ENCODE data around the gene HABP4.

Gene HABP4

GRCh38 chr9:96449845-96450612 is at the start of gene HABP4:
Gene HABP4, plus strand, starts transcription at chr9:96450169. Its CDS starts 111 bp downstream, at chr9:96450280.
- peak; percentile 95 for DNase-seq
- in situ Hi-C loops (cut with MboI; ENCODE audit: low pct_unique_long_range_greater_than_20kb, low sequenced_read_pairs) = loop anchor here (25.0 kb wide), 1 partner anchor 187 kb away; no protein-coding TSS in a partner anchor

GRCh38 chr9:96408409-96409280 is 41.3 kb upstream of the HABP4 start:
- in situ Hi-C loops (cut with MboI; ENCODE audit: low pct_unique_long_range_greater_than_20kb, low sequenced_read_pairs) = no loop called here
- DNase-seq = no peak

GRCh38 chr9:96411129-96411838 is 38.7 kb upstream of the HABP4 start:
- in situ Hi-C loops (cut with MboI; ENCODE audit: low pct_unique_long_range_greater_than_20kb, low sequenced_read_pairs) = no loop called here
- DNase-seq = no peak

GRCh38 chr9:96412174-96412913 is 37.6 kb upstream of the HABP4 start:
- no peak for DNase-seq
- in situ Hi-C loops (cut with MboI; ENCODE audit: low pct_unique_long_range_greater_than_20kb, low sequenced_read_pairs) = no loop called here

GRCh38 chr9:96413302-96414221 is 36.4 kb upstream of the HABP4 start:
- DNase-seq = peak; percentile 90
- in situ Hi-C loops (cut with MboI; ENCODE audit: low pct_unique_long_range_greater_than_20kb, low sequenced_read_pairs) = no loop called here

GRCh38 chr9:96417051-96417586 is 32.9 kb upstream of the HABP4 start:
- in situ Hi-C loops (cut with MboI; ENCODE audit: low pct_unique_long_range_greater_than_20kb, low sequenced_read_pairs) = no loop called here
- peak; percentile 82 for DNase-seq

GRCh38 chr9:96417661-96418082 is 32.3 kb upstream of the HABP4 start:
- no peak for DNase-seq
- in situ Hi-C loops (cut with MboI; ENCODE audit: low pct_unique_long_range_greater_than_20kb, low sequenced_read_pairs) = no loop called here

GRCh38 chr9:96418083-96418919 is 31.7 kb upstream of the HABP4 start, which contains the start of gene ZNF367:
Gene ZNF367, minus strand, starts transcription at chr9:96418370. Its CDS starts 338 bp downstream, at chr9:96418032.
- DNase-seq = peak; percentile 98
- in situ Hi-C loops (cut with MboI; ENCODE audit: low pct_unique_long_range_greater_than_20kb, low sequenced_read_pairs) = no loop called here

GRCh38 chr9:96418920-96419690 is 30.9 kb upstream of the HABP4 start:
- DNase-seq = peak; percentile 85
- in situ Hi-C loops (cut with MboI; ENCODE audit: low pct_unique_long_range_greater_than_20kb, low sequenced_read_pairs) = no loop called here

GRCh38 chr9:96419691-96419969 is 30.3 kb upstream of the HABP4 start:
- no peak for DNase-seq
- in situ Hi-C loops (cut with MboI; ENCODE audit: low pct_unique_long_range_greater_than_20kb, low sequenced_read_pairs) = no loop called here

GRCh38 chr9:96420468-96421219 is 29.3 kb upstream of the HABP4 start:
- peak; percentile 60 for DNase-seq
- in situ Hi-C loops (cut with MboI; ENCODE audit: low pct_unique_long_range_greater_than_20kb, low sequenced_read_pairs) = no loop called here

- in situ Hi-C loops (cut with MboI; ENCODE audit: low pct_unique_long_range_greater_than_20kb, low sequenced_read_pairs) = no loop called here
- DNase-seq = no peak
These were observed 26.5 kb upstream of the HABP4 start for GRCh38 chr9:96423322-96423984.

GRCh38 chr9:96423985-96424336 is 26.0 kb upstream of the HABP4 start:
- in situ Hi-C loops (cut with MboI; ENCODE audit: low pct_unique_long_range_greater_than_20kb, low sequenced_read_pairs) = no loop called here

GRCh38 chr9:96425500-96426169 is 24.3 kb upstream of the HABP4 start:
- DNase-seq = no peak
- in situ Hi-C loops (cut with MboI; ENCODE audit: low pct_unique_long_range_greater_than_20kb, low sequenced_read_pairs) = loop anchor here (25.0 kb wide), 1 partner anchor 212 kb away; no protein-coding TSS in a partner anchor

More at GRCh38 chr9:96423985-96424336, 26.0 kb upstream of the HABP4 start:
- DNase-seq = no peak
